Neural progenitor cell (in vitro differentiated cells): ENCODE results near the gene ACTL7B. TPM values are rescaled to one million over a fixed set of nuclear protein-coding genes. Genes with fewer than 3 reads are reported as not detected.

Experiments
- DNase-seq: peaks from one replicate; pipeline ENCODE4 v3.0.0-alpha.2; 2016; ENCODE audit warnings: low spot score
- H2AFZ ChIP-seq: fragments of 200-600 bp; sonication (generic); replicated peaks from 2 replicates; pipeline ENCODE4 v1.6.1; 2016; ENCODE audit warnings: antibody characterized with exemption
- H3F3A ChIP-seq: fragments of 200-600 bp; sonication (generic); 2 replicates; pipeline ENCODE4 v1.6.1; 2016; ENCODE audit warnings: antibody characterized with exemption, low read depth
- H3K27ac ChIP-seq: fragments of 200-600 bp; sonication (generic); 2 replicates; pipeline ENCODE4 v1.5.1; 2016; ENCODE audit warnings: mild to moderate bottlenecking
- H3K27me3 ChIP-seq: fragments of 200-600 bp; sonication (generic); 2 replicates; pipeline ENCODE4 v1.6.1; 2016; ENCODE audit warnings: mild to moderate bottlenecking, moderate library complexity
- H3K36me3 ChIP-seq: fragments of 200-600 bp; sonication (generic); 2 replicates; pipeline ENCODE4 v1.5.1; 2016
- H3K4me1 ChIP-seq: fragments of 200-600 bp; sonication (generic); 2 replicates; pipeline ENCODE4 v1.6.1; 2016; ENCODE audit warnings: mixed run types
- H3K4me2 ChIP-seq: fragments of 200-600 bp; sonication (generic); 2 replicates; pipeline ENCODE4 v1.6.1; 2016
- H3K4me3 ChIP-seq: fragments of 200-600 bp; sonication (generic); 2 replicates; pipeline ENCODE4 v1.5.1; 2016
- H3K79me2 ChIP-seq: fragments of 200-600 bp; sonication (generic); 2 replicates; pipeline ENCODE4 v1.6.1; 2016; ENCODE audit warnings: low read depth
- H3K9ac ChIP-seq: fragments of 200-600 bp; sonication (generic); 2 replicates; pipeline ENCODE4 v1.6.1; 2016
- H3K9me3 ChIP-seq: fragments of 200-600 bp; sonication (generic); 2 replicates; pipeline ENCODE4 v1.5.1; 2016; ENCODE audit warnings: low read depth
- H4K20me1 ChIP-seq: fragments of 200-600 bp; sonication (generic); 2 replicates; pipeline ENCODE4 v1.6.1; 2016; ENCODE audit warnings: low read depth
- H3K27ac Mint-ChIP-seq: 3 replicates; pipeline ENCODE4 v1.8.0; 2021; ENCODE audit warnings: mixed read lengths
- H3K27me3 Mint-ChIP-seq: 2 replicates; pipeline ENCODE4 v1.8.0; 2022; ENCODE audit warnings: low read depth, mild to moderate bottlenecking, inconsistent platforms, moderate library complexity, mixed read lengths; ENCODE audit not compliant: insufficient read depth
- H3K36me3 Mint-ChIP-seq: 3 replicates; pipeline ENCODE4 v1.8.0; 2021; ENCODE audit warnings: mixed read lengths
- H3K4me1 Mint-ChIP-seq: 3 replicates; pipeline ENCODE4 v1.8.0; 2021; ENCODE audit warnings: mixed read lengths
- H3K4me3 Mint-ChIP-seq: 3 replicates; pipeline ENCODE4 v1.8.0; 2021; ENCODE audit warnings: mild to moderate bottlenecking, moderate library complexity, mixed read lengths
- H3K9me3 Mint-ChIP-seq: 3 replicates; pipeline ENCODE4 v1.8.0; 2020; ENCODE audit warnings: mixed read lengths
- CTCF ChIP-seq: fragments of 200-600 bp; sonication (generic); IDR thresholded peaks from 2 replicates; pipeline ENCODE4 v1.5.1; 2017; ENCODE audit warnings: antibody characterized with exemption, mild to moderate bottlenecking
- EZH2 ChIP-seq: fragments of 200-600 bp; sonication (generic); IDR thresholded peaks from 2 replicates; pipeline ENCODE4 v1.6.1; 2017; ENCODE audit warnings: antibody characterized with exemption, mild to moderate bottlenecking, moderate library complexity
- EZH2phosphoT487 ChIP-seq: fragments of 200-600 bp; sonication (generic); IDR thresholded peaks from 2 replicates; pipeline ENCODE4 v1.6.1; 2017; ENCODE audit warnings: antibody characterized with exemption
- total RNA-seq: library from RNA; depleted of rRNA; stranded (reverse); fragments of >200 nt; gene quantifications from 2 replicates; pipeline ENCODE4 v1.2.3, GENCODE V29; 2015; ENCODE audit warnings: low replicate concordance

ACTL7B gene, protein sequence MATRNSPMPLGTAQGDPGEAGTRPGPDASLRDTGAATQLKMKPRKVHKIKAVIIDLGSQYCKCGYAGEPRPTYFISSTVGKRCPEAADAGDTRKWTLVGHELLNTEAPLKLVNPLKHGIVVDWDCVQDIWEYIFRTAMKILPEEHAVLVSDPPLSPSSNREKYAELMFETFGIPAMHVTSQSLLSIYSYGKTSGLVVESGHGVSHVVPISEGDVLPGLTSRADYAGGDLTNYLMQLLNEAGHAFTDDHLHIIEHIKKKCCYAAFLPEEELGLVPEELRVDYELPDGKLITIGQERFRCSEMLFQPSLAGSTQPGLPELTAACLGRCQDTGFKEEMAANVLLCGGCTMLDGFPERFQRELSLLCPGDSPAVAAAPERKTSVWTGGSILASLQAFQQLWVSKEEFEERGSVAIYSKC
- not detected in 2 replicates for total RNA-seq

DNA sequence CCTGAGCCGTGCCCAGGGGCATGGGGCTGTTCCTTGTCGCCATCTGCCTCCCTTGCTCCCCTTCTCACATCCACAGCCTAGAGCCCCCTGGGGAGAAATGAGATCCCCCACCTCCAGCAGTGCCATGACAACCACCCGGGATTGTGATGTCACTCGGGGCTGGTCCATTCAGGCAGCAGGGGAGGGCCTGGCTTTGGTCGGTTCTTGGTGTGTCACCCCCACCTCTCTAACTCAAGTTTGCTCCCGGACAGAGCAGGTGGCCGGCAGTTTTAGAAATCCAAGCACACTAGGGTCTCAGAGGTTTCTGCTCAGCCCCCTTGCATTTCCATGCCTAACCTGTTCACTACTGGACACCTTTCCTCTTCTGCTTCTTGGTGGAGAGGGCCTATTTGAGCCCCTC lies at the start of gene ACTL7B:
TSS of gene ACTL7B (minus strand) at position 99 of the 400 bp plus-strand sequence. CDS start at position 43, 56 bp downstream.
- Histone ChIP-seq H3K4me3 (no peak within 1 kb of the TSS), H3K4me1 (no peaks in the 10 kb centered on the region), H3K9me3 (no peaks in the 10 kb centered on the region), H4K20me1 (no peaks in the 10 kb centered on the region), H3K79me2 (no peaks in the 10 kb centered on the region), H3K36me3 (no peaks in the 10 kb centered on the region), H3K4me2 (no peak within 1 kb of the TSS), H3K27ac (no peak within 1 kb of the TSS), H2AFZ (no peak within 1 kb of the TSS), H3K9ac (no peak within 1 kb of the TSS), H3K27me3 (no peaks in the 10 kb centered on the region), H3F3A (no peaks in the 10 kb centered on the region)
- H3K36me3 Mint-ChIP-seq: no peaks in the 10 kb centered on the region
- peaks cover 8% of the 10 kb centered on the region for H3K4me1 Mint-ChIP-seq
- no peak within 1 kb of the TSS for H3K27ac Mint-ChIP-seq
- H3K9me3 Mint-ChIP-seq: peaks cover 2% of the 10 kb centered on the region
- H3K4me3 Mint-ChIP-seq: no peak within 1 kb of the TSS
- H3K27me3 Mint-ChIP-seq: peaks cover 7% of the 10 kb centered on the region
- DNase-seq: no peak
- TF ChIP-seq EZH2 (no peak), EZH2phosphoT487 (no peak), CTCF (no peak)

DNA sequence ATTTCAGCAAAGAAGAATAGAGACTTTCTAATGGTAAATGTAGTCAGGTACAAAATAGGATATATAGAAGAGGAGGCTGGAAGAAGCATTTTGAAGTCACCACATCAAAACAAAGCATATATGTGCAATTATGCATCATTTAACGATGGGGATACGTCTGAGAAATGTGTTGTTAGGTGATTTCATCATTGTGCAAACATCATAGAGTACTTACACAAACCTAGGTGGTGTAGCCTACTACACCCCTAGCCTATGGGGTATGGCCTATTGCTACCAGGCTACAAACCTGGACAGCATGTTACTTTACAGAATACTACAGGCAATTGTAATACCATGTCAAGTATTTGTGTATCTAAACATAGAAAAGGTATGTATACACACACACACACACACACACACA lies 49.7 kb upstream of the ACTL7B start:
- Mint-ChIP-seq H3K4me1 (no peaks in the 10 kb centered on the region), H3K4me3 (no peak overlapping the region), H3K27ac (no peak overlapping the region), H3K27me3 (no peaks in the 10 kb centered on the region), H3K36me3 (peaks cover 27% of the 10 kb centered on the region), H3K9me3 (no peaks in the 10 kb centered on the region)
- H3K27ac ChIP-seq: no peak overlapping the region
- no peak for TF ChIP-seq EZH2phosphoT487
- TF ChIP-seq CTCF: no peak
- TF ChIP-seq EZH2: no peak
- H3K9me3 ChIP-seq: no peaks in the 10 kb centered on the region
- no peak overlapping the region for H2AFZ ChIP-seq
- no peaks in the 10 kb centered on the region for H3K27me3 ChIP-seq
- no peaks in the 10 kb centered on the region for H3K4me1 ChIP-seq
- H3K79me2 ChIP-seq: no peaks in the 10 kb centered on the region
- no peaks in the 10 kb centered on the region for H3F3A ChIP-seq
- no peak for DNase-seq
- peaks cover 5% of the 10 kb centered on the region for H3K36me3 ChIP-seq
- H3K4me3 ChIP-seq: no peak overlapping the region
- H3K9ac ChIP-seq: no peak overlapping the region
- H4K20me1 ChIP-seq: no peaks in the 10 kb centered on the region
- no peak overlapping the region for H3K4me2 ChIP-seq

GRCh38 chr9:108904161-108904560 lies 48.4 kb upstream of the ACTL7B start:
- Mint-ChIP-seq H3K9me3 (no peaks in the 10 kb centered on the region), H3K4me3 (no peak overlapping the region), H3K27ac (no peak overlapping the region), H3K4me1 (no peaks in the 10 kb centered on the region), H3K36me3 (peaks cover 22% of the 10 kb centered on the region), H3K27me3 (no peaks in the 10 kb centered on the region)
- H3K79me2 ChIP-seq: no peaks in the 10 kb centered on the region
- no peaks in the 10 kb centered on the region for H3K4me1 ChIP-seq
- DNase-seq: no peak
- H3K9ac ChIP-seq: no peak overlapping the region
- no peaks in the 10 kb centered on the region for H3F3A ChIP-seq
- H4K20me1 ChIP-seq: no peaks in the 10 kb centered on the region
- no peak overlapping the region for H2AFZ ChIP-seq
- H3K27ac ChIP-seq: no peak overlapping the region
- no peaks in the 10 kb centered on the region for H3K36me3 ChIP-seq
- no peak overlapping the region for H3K4me3 ChIP-seq
- no peak overlapping the region for H3K4me2 ChIP-seq
- no peaks in the 10 kb centered on the region for H3K9me3 ChIP-seq
- TF ChIP-seq EZH2 (no peak), CTCF (no peak), EZH2phosphoT487 (no peak)
- no peaks in the 10 kb centered on the region for H3K27me3 ChIP-seq
